Activated naive CD4-positive, alpha-beta T cell treated with anti-CD3 and anti-CD28 coated beads, Interleukin-2, amount 50 U/mL, for 16 hours (primary cell): ENCODE data around the gene DMXL2.

Source experiments
- DNase-seq: peaks from one replicate; pipeline ENCODE4 v3.0.0-alpha.2; 2020

The DMXL2 gene

GRCh38 chr15:51403946-51404695 lies 218.4 kb downstream of the DMXL2 start:
- DNase-seq, result no peak

- DNase-seq, result no peak
Measured at GRCh38 chr15:51403072-51403878, 219.3 kb downstream of the DMXL2 start.

- DNase-seq, result no peak
Measured at GRCh38 chr15:51401872-51402517, 220.6 kb downstream of the DMXL2 start.

GRCh38 chr15:51401051-51401780 lies 221.4 kb downstream of the DMXL2 start:
- DNase-seq, result no peak

DNA sequence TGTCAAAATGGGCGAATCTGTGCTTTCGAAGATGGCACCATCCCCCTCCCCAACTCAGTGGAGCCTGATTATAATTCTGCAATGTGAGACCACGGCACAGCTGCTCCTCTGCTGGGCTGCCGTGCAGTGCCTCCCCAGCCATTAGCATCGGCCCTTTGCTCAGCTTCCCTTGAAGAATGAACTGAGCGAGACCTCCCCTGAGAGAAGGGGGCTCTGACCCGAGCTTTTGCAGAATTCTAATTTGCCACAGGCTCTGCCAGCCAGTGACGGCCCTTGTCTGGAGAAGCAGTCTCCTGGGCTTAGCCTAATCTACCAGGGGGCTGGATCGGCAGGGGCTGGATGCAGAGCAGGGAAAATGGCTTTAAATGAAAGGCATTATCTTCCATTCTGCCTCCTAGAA lies 223.9 kb downstream of the DMXL2 start:
- no peak for DNase-seq
